GM21723 (cell line): ENCODE results near the gene STAB2.

Experiments used
- ATAC-seq: cut with Tn5 transposase; IDR thresholded peaks from one replicate; pipeline ENCODE4 v1.9.1; 2021; ENCODE audit warnings: mild to moderate bottlenecking, moderate library complexity; ENCODE audit not compliant: unreplicated experiment

Gene STAB2

DNA sequence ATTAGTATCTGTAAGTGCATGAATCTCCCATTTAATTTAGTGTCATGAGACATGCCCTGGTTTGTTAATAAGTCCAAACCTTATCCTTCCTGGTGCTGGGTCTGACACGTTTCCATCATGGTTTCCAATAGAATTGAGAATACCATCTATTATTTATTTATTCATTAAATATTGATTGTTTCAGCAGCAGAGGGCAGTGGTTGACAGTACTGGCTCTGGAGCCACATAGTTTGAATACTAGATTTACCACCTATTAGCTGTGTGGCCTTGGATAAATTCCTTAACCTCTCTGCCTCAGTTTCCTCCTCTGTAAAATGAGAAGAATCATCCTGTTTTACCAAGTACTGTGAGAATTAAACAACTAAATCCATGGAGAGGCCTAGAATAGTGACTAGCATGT lies 941 bp upstream of the STAB2 start:
- ATAC-seq, result no peak

DNA sequence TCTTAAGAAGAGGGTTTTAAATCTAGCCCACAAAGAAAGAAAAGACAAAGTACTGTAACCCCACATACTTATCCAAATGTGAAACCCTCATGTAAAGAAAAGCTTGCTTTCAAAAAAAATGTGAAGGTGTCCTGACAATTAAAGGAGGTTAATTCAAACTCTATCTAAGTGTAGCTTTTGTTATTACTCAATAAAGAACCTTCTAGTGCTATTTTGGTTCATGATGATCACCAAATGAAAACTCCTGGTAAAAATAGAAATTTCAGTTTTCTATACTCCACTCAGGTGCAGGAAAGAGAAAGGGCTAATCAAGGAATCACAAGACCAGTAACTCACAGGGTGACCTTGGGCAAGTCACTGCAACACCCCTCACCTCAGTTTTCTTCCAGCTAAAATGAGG lies 1.6 kb downstream of the STAB2 start:
- no peak for ATAC-seq

DNA sequence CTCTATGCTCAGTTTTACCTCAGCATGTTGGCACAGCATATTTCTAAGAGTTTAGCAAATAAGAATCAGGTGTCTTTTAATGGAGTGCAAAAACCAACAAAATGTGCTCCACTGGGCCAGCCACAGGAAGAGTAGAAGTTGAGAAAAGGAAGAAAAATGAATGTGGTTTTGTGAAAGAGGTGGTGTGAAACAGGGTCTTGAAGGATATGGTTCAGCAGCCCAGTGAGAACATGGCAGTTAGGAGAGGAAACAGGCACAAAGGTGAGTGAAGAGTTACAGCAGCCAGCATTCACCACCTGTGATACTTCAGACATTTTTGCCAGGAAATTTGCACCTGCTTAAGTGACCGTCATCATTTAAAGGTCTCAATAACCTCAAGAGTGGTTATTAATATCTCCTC lies 2.4 kb downstream of the STAB2 start:
- ATAC-seq, result no peak

DNA sequence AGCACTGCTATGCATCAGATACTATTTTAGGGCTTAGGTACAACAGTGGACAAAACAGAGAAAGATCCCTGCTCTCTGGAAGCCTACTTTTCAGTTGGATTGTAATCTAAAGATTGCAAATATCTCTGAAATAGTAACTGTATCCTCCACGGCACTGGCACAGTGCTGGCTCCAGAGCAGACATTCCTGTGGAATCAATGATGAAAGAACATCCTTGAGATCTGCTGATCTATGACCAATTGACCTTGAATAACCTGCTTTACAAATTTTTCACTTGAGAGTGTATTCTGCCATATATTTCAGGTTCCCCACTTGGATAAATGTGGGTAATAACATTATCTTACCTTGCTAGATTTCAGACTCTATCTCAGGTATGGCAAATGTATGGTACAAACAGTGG lies 3.2 kb downstream of the STAB2 start:
- no peak for ATAC-seq

DNA sequence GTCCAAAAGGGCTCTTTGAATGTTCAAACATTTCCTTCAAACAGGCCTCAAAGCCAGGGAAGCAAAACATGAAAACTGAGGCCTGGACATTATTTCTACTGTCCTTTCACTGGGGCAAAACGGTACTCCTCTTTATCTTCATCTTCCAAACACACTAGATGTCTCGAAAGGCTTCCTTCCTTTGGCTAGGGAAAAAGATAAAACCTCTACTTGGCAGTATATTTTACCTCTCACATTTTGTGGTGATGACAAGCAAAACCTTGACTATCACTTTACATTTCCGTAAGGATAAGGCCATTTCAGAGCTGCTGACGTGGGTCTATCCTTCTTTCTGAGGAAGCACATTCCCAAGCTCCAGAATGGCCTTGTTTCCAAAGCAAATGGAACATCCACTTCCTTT lies 9.9 kb downstream of the STAB2 start:
- no peak for ATAC-seq

GRCh38 chr12:103599274-103599673 lies 12.2 kb downstream of the STAB2 start:
- no peak for ATAC-seq

DNA sequence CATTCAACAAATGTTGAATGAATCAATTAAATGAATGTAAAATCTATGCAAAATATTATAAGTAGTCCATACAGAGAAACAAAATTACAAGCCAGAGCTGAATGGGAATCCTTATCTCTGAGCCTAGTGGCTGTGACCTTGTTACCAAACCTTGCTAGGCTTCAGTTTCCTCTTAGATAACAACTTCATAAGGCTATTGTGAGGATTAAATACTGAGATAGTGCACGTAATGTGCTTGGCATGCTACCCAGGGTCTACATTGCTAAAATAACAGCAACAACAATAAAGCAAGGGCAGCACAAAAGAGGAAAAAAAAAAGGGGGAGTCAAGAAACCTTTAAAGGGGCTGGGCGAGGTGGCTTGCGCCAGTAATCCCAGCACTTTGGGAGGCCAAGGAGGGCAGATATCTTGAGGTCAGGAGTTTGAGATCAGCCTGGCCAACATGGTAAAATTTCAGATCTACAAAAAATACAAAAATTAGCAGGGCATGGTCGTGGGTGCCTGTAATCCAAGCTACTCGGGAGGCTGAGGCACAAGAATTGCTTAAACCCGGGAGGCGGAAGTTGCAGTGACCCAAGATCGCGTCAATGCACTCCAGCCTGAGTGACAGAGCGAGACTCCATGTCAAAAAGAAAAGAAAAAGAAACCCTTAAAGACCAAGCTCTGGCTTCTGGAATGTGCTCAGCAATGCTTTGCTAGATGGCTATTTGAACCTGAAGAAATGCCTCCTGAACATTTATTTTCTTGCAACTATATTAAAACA lies 14.1 kb downstream of the STAB2 start:
- no peak for ATAC-seq

- ATAC-seq, result no peak
These were observed 33.3 kb downstream of the STAB2 start for GRCh38 chr12:103620395-103620794.

GRCh38 chr12:103623716-103624115 lies 36.6 kb downstream of the STAB2 start:
- no peak for ATAC-seq

GRCh38 chr12:103626498-103626897 lies 39.4 kb downstream of the STAB2 start:
- ATAC-seq, result no peak

DNA sequence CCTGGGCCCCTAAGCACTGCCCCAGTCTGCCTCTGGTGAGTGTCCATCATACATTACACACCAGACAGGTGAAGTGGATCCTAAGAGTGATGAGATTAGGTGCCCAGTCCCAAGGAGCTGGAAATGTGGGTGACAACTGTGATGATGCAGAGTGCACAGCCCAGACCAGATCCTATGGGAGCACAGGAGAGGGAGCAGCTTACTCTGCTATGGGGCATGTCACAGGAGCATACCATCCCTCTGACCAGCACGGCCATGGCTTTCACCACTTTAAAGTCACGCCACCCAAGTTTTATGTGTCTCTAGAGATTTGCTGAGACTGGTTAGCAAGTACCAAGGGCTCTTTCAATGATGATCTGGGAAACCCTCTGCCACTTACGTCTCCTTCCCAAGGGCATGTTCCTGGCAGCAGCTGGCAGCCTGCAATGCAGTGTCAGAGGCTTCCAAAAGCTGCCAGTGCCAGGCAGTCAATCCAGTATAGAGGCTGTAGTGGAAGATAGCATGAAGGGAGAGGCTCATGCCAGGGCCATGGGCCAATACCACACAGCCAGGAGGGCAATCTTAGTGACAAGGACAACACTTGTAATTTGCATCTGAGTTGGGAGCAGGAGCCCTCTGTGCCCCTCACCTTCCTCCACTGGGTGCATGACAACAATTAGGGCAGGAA lies 40.2 kb downstream of the STAB2 start:
- ATAC-seq, result no peak

- peak; percentile 94 for ATAC-seq
These were observed 45.6 kb downstream of the STAB2 start for GRCh38 chr12:103632554-103633216.

DNA sequence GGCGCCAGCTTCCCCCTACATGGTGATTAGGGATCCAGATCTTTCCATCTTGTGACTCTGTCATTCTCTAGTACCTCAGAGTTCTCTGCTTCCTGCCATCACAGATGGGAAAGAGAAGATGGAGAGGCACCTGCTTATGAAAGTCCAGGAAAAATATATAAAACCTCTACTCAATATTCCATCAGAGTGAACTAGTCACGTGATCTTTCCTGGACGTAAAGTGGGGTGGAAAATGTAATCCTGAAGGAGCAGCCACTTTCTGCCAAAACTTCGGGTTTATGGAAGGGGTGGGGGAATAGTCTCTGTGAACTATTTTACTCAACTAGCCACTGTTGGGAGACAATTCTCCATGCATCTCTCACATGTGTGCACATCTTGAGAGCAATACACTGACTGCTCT lies 47.7 kb downstream of the STAB2 start:
- ATAC-seq, result no peak

DNA sequence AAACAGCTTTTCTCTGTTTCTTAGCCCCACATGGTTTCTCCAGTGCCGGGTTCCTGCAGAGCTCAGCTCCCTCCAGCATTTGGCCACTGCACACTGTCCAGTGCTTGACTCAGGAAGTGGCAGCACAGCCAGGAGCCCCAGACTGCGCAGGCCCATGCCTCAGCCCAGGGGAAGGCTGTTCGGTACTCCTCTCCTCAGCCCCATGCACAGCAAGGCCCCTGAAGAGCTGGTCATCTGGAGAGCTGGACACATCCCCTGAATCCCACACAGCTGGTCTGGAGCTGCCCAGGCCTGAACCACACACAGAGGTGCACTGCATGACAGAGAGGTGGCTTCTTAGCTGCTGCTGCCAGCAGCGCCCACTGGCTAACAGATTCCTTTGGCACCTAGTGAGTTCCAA lies 48.3 kb downstream of the STAB2 start:
- no peak for ATAC-seq

- no peak for ATAC-seq
These were observed 49.9 kb downstream of the STAB2 start for GRCh38 chr12:103637021-103637420.

- no peak for ATAC-seq
These were observed 50.4 kb downstream of the STAB2 start for GRCh38 chr12:103637429-103637828.

DNA sequence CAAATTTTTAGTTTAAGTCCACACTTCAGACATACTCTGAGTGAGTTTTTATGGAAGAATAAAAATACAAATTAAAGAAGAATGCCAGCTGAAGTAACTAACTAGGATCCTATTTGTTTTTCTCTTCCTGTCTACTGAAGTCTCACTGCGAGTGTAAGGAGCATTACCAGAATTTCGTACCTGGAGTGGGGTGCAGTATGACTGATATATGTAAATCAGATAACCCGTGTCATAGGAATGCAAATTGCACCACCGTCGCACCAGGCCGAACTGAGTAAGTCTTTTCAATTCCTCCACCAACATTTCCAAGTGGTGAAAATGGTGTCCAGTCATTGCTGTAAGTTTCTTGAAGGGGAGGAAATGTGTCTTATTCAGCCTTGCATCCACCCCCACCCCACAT lies 52.9 kb downstream of the STAB2 start:
- no peak for ATAC-seq

DNA sequence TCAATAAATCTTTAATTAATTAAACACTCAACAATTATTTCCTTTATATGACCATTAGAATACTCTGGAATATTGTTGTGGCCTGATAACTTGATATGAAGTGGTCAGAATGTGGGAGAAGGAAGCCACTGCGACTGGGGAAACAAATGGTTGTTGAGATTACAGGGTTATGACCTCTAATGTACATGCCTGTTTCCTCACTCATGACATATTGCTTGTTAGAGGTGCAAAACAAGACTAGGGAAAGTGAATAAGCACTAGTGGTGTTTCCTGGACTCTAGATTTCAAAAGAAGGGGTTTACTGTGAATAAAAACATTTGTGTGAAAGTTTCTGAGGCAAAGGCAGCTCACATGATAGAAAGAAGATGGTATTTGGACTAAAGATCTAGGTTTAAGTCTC lies 53.3 kb downstream of the STAB2 start:
- peak; percentile 51 for ATAC-seq

DNA sequence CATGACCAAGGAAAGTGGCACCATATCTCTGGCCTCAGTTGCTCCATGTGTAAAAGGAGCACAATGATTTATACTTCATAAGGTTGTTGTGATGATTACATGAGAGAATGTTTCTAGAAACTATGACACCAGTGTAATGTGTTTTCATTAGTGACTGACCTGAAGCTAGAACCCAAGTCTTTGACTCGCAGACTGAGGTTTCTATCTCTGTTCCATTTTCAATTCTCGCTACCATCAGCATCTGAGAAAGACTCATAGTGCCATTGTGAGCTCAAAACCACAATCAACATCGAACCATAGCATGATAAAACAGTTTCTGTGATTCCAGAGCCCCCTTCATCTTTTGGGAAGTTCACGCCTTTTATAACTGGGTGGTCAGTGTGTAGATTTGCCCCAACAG lies 53.8 kb downstream of the STAB2 start:
- ATAC-seq, result peak; percentile 75

DNA sequence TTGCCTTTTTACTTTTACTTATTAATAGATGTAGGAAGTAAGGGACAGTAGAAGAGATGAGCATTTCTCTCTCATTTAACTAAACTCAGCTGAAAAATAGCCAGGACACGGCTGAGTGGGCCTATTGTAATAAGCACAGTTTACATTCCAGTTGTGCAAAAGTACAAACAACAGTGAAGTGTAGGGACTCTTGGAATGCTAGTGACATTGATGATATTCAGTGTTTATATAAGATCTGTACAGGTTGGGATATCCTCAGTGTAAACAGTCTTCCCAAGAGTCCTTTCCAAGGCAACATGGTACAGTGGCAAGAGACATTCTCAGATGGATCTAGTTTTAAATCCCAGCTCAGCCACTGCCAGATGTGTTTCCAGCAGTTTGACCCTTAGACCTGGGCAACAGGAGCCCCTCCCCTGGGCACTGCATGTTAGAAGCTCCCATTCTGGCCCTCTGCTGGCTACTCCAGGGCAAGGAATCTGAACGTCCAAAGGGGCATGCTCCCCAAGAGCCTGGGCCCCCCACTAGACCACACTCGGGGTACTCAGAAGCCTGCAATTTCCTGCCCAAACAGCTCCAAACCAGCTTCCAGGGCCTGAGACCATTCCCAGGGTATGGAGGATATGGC lies 55.3 kb downstream of the STAB2 start:
- ATAC-seq, result no peak

- no peak for ATAC-seq
These were observed 58.1 kb downstream of the STAB2 start for GRCh38 chr12:103645202-103645601.

- no peak for ATAC-seq
These were observed 60.2 kb downstream of the STAB2 start for GRCh38 chr12:103647267-103647666.
